Adrenal gland (tissue), 12 donors: ENCODE measurements around the gene MTOR. TPM values are rescaled to one million over a fixed set of nuclear protein-coding genes. Genes with fewer than 3 reads are reported as not detected.

Experiments used
- DNase-seq, 7 donors: peaks; one replicate each; pipeline ENCODE4 v3.0.0-alpha.2; 2019 to 2020
- H3K27ac ChIP-seq, 5 donors: fragments of 200-600 bp; sonication (generic) in 4 of 5; 1 replicate in 3 of 5; 2 replicates in 2 of 5; pipeline versions ENCODE4 v1.5.1 to v1.8.0; 2016 to 2020; ENCODE audit warnings: mild to moderate bottlenecking in 1 of 5
- H3K27me3 ChIP-seq: fragments of 200-600 bp; 2 replicates; pipeline ENCODE4 v1.8.0; 2021
- H3K36me3 ChIP-seq, 2 donors: fragments of 200-600 bp; replicated peaks in 1 of 2; 1 replicate in 1 of 2; 2 replicates in 1 of 2; pipeline versions ENCODE4 v1.5.1 to v1.8.0; 2018 to 2022
- H3K4me1 ChIP-seq, 2 donors: fragments of 200-600 bp; replicated peaks in 1 of 2; 1 replicate in 1 of 2; 2 replicates in 1 of 2; pipeline versions ENCODE4 v1.5.1 to v1.8.0; 2018 to 2021
- H3K4me3 ChIP-seq, 4 donors: fragments of 200-600 bp; sonication (generic) in 3 of 4; one replicate each; pipeline ENCODE4 v1.5.1; 2016 to 2018
- H3K9me3 ChIP-seq, 3 donors: fragments of 200-600 bp; sonication (generic) in 1 of 3; replicated peaks in 1 of 3; 1 replicate in 2 of 3; 2 replicates in 1 of 3; pipeline versions ENCODE4 v1.5.1 to v1.8.0; 2016 to 2021
- CTCF ChIP-seq, 6 experiments: fragments of 450-650 bp in 4 of 6; fragments of 200-600 bp in 2 of 6; sonication (generic) in 1 of 6; IDR thresholded peaks; 1 replicate in 5 of 6; 2 replicates in 1 of 6; pipeline versions ENCODE4 v1.5.1 to v1.8.0; 2016 to 2021; ENCODE audit warnings: antibody characterized with exemption in 6 of 6, mild to moderate bottlenecking in 2 of 6, moderate library complexity in 1 of 6
- POLR2A ChIP-seq, 2 donors: fragments of 450-650 bp; IDR thresholded peaks; one replicate each; pipeline ENCODE4 v1.6.1; 2017; ENCODE audit warnings: antibody characterized with exemption in 2 of 2, mild to moderate bottlenecking in 2 of 2, moderate library complexity in 1 of 2
- WGBS, 4 donors: extraction: QIAGEN DNeasy Blood & Tissue Kit in 2 of 4; methylation state at CpG; one replicate each; pipeline versions ENCODE4 v1.1.5 to v1.1.7; 2013 to 2017; 5-methylcytosine and 5-hydroxymethylcytosine counted together
- intact Hi-C, 2 donors: fragments of 100-400 bp; cut with DNase I; formaldehyde crosslinking; loops; one replicate each; pipeline versions ENCODE4 v1.14.1 to v1.15.0; 2022 to 2023
- polyA plus RNA-seq, 3 donors: library from polyadenylated mRNA; stranded (reverse); fragments of 200-250 nt in 2 of 3; fragments of 350-450 nt in 1 of 3; fragmentation: Illumina TruSeq in 1 of 3; extraction: RNeasy Lipid Tissue Mini Kit (QIAGEN cat#74804) in 1 of 3; gene quantifications; one replicate each; pipeline ENCODE4 v1.2.3, GENCODE V29; 2013 to 2014
- total RNA-seq, 9 donors: library from RNA; depleted of rRNA in 4 of 9; stranded (reverse); fragments of >200 nt in 4 of 9; fragments of 120-200 nt in 1 of 9; fragmentation: NEBNext Ultra II Directional in 1 of 9; extraction: Animal tissue kit (Norgen Biotek cat#: 25700) in 1 of 9; gene quantifications; one replicate each; pipeline versions ENCODE4 v1.1.0 to v1.2.4, GENCODE V29; 2013 to 2023
- donor health status: healthy with polysubstance abuse.
- donor health status: Bipolar disorder and iron deficiency.
- donor health status: DM: yes; HTN: yes; CAD: no.
- donor health status: DM: no; HTN: no; CAD: no.
- donor health status: DM: no; HTN: no; CAD: no.
- donor health status: DM: yes; HTN: yes; CAD: no.

The MTOR gene
- total and polyA plus RNA-seq, 12 donors, result 21.4 to 45.3 (median 33.4) TPM

GRCh38 chr1:11152755-11153154, 109.6 kb downstream of the MTOR start:
- Histone ChIP-seq H3K4me1 (peaks cover 0 to 14% of the 10 kb centered on the region in 2 donors), H3K4me3 (no peak overlapping the region), H3K36me3 (peaks cover 0 to 36% of the 10 kb centered on the region in 2 donors), H3K27ac (peak overlapping the region in 1 of 5 donors; percentile 56), H3K27me3 (no peaks in the 10 kb centered on the region), H3K9me3 (no peaks in the 10 kb centered on the region)
- 80 to 87% (median 86%) methylated on average over 9 of the region's 9 CpGs for WGBS, 4 donors
- DNase-seq, result no peak
- intact Hi-C loops, result no loop called here
- TF ChIP-seq CTCF (IDR thresholded peaks at IDR 0.05) (no peak), POLR2A (IDR thresholded peaks at IDR 0.05) (no peak)

- H3K27me3 ChIP-seq, result no peaks in the 10 kb centered on the region
- TF ChIP-seq CTCF (IDR thresholded peaks at IDR 0.05) (no peak), POLR2A (IDR thresholded peaks at IDR 0.05) (no peak)
- peaks cover 0 to 9% of the 10 kb centered on the region in 2 donors for H3K4me1 ChIP-seq
- WGBS, 4 donors, result 72 to 79% (median 78%) methylated on average over 9 of the region's 9 CpGs
- no peak overlapping the region for H3K4me3 ChIP-seq
- H3K27ac ChIP-seq, result peak overlapping the region in 2 of 5 donors; percentile 18 to 57
- H3K36me3 ChIP-seq, result peaks cover 0 to 40% of the 10 kb centered on the region in 2 donors
- intact Hi-C loops, result no loop called here
- DNase-seq, result no peak
- no peaks in the 10 kb centered on the region for H3K9me3 ChIP-seq
Measured at GRCh38 chr1:11151826-11152612, 110.3 kb downstream of the MTOR start.

GRCh38 chr1:11151114-11151513, 111.2 kb downstream of the MTOR start:
- whole genome bisulfite sequencing, 4 donors, result 67 to 79% (median 74%) methylated on average over 5 of the region's 5 CpGs
- Histone ChIP-seq H3K36me3 (peaks cover 0 to 43% of the 10 kb centered on the region in 2 donors), H3K27ac (peak overlapping the region in 1 of 5 donors; percentile 57), H3K27me3 (no peaks in the 10 kb centered on the region), H3K4me1 (peaks cover 0 to 9% of the 10 kb centered on the region in 2 donors), H3K9me3 (no peaks in the 10 kb centered on the region), H3K4me3 (no peak overlapping the region)
- intact Hi-C loops, result no loop called here
- TF ChIP-seq POLR2A (IDR thresholded peaks at IDR 0.05), result no peak
- no peak for TF ChIP-seq CTCF (IDR thresholded peaks at IDR 0.05)
- DNase-seq, result no peak

- peaks cover 0 to 9% of the 10 kb centered on the region in 2 donors for H3K4me1 ChIP-seq
Measured at GRCh38 chr1:11150326-11150725, 112.0 kb downstream of the MTOR start.

More at GRCh38 chr1:11150326-11150725, 112.0 kb downstream of the MTOR start:
- no peak for DNase-seq
- H3K4me3 ChIP-seq, result no peak overlapping the region
- H3K36me3 ChIP-seq, result peaks cover 0 to 43% of the 10 kb centered on the region in 2 donors
- WGBS, 4 donors, result 70 to 92% (median 82%) methylated on average over 3 of the region's 3 CpGs
- TF ChIP-seq POLR2A (IDR thresholded peaks at IDR 0.05) (no peak), CTCF (IDR thresholded peaks at IDR 0.05) (no peak)
- no peaks in the 10 kb centered on the region for H3K27me3 ChIP-seq
- intact Hi-C loops, result no loop called here
- H3K27ac ChIP-seq, result peak overlapping the region in 1 of 5 donors; percentile 28
- no peaks in the 10 kb centered on the region for H3K9me3 ChIP-seq
